ENCODE results near the gene RELN.

RELN gene

GRCh38 chr7:103851357-103851756 is 138.1 kb downstream of the RELN start:
- H3K4me3 ChIP-seq (ENCODE audit: low read depth, low read length, poor library complexity, severe bottlenecking) = no peak overlapping the region
- no peak overlapping the region for H3K27ac ChIP-seq (ENCODE audit: low read depth, low read length, poor library complexity, severe bottlenecking)
- no peaks in the 10 kb centered on the region for H3K79me2 ChIP-seq (ENCODE audit: insufficient read depth, low read length)
- no peaks in the 10 kb centered on the region for H3K9me3 ChIP-seq (ENCODE audit: low read length)
- no peaks in the 10 kb centered on the region for H4K20me1 ChIP-seq (ENCODE audit: insufficient read depth, low read length)
- no peak overlapping the region for H3K4me2 ChIP-seq (ENCODE audit: low read length)
- H3K36me3 ChIP-seq (ENCODE audit: insufficient read depth, low read length) = no peaks in the 10 kb centered on the region
- no peaks in the 10 kb centered on the region for H3K4me1 ChIP-seq (ENCODE audit: insufficient read depth, low read length, severe bottlenecking)
- no peak for TF ChIP-seq EZH2 (IDR thresholded peaks at IDR 0.05; ENCODE audit: borderline replicate concordance, low read length)
- TF ChIP-seq, protein P1, sequence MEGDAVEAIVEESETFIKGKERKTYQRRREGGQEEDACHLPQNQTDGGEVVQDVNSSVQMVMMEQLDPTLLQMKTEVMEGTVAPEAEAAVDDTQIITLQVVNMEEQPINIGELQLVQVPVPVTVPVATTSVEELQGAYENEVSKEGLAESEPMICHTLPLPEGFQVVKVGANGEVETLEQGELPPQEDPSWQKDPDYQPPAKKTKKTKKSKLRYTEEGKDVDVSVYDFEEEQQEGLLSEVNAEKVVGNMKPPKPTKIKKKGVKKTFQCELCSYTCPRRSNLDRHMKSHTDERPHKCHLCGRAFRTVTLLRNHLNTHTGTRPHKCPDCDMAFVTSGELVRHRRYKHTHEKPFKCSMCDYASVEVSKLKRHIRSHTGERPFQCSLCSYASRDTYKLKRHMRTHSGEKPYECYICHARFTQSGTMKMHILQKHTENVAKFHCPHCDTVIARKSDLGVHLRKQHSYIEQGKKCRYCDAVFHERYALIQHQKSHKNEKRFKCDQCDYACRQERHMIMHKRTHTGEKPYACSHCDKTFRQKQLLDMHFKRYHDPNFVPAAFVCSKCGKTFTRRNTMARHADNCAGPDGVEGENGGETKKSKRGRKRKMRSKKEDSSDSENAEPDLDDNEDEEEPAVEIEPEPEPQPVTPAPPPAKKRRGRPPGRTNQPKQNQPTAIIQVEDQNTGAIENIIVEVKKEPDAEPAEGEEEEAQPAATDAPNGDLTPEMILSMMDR (IDR thresholded peaks at IDR 0.05; ENCODE audit: low read length) = no peak
- H2AFZ ChIP-seq (ENCODE audit: low read length) = no peak overlapping the region
- H3K9ac ChIP-seq (ENCODE audit: low read length) = no peak overlapping the region
- H3K9me2 ChIP-seq (ENCODE audit: low read depth, low read length) = 0 out of 2 replicates have a peak, but pooled peaks cover 4% of the 10 kb centered on the region
- no peaks in the 10 kb centered on the region for H3K27me3 ChIP-seq (ENCODE audit: insufficient read depth, low read length)
- H3F3A ChIP-seq (ENCODE audit: insufficient read depth, low read length) = no peaks in the 10 kb centered on the region

DNA sequence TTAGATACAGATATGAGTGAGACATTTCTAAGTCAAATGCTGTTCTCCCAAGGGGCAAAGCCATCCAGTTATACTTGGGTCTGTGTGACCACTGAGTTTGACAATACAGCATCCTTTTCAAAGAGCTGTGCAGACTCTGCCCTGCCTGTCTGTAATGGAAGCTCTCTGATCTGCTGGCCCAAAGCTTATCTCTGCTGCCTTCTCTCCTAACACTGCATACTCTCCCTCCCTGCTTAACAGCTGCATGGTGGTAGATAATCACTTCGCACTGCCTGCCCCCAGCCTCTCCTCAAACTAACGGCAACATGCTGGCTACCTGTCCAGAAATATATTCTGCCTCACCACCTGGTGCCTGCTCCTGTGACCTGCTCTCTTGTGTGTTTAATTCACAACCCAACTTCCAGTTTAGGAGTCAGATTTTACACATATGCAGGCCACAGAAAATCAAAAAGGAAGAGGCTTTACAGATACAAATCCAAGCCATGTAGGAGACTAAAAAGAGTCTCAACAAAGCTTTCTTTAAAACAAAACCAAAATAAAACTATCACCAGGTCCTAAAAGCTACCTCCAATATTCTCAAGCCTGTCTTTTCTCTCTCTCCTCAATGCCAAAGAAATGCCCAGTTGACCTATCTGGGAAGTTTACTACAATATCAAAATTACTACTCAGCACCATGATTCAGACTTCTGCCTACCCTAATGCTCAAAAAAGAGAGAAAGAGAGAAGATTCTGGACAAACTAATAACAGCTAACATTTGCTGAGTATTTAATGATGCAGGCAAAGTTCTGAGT is 145.6 kb downstream of the RELN start:
- Histone ChIP-seq H2AFZ (ENCODE audit: low read length) (no peak overlapping the region), H4K20me1 (ENCODE audit: insufficient read depth, low read length) (no peaks in the 10 kb centered on the region), H3K9me2 (ENCODE audit: low read depth, low read length) (no peaks in the 10 kb centered on the region), H3K27me3 (ENCODE audit: insufficient read depth, low read length) (no peaks in the 10 kb centered on the region), H3K27ac (ENCODE audit: low read depth, low read length, poor library complexity, severe bottlenecking) (no peak overlapping the region), H3K4me3 (ENCODE audit: low read depth, low read length, poor library complexity, severe bottlenecking) (no peak overlapping the region), H3K36me3 (ENCODE audit: insufficient read depth, low read length) (no peaks in the 10 kb centered on the region), H3F3A (ENCODE audit: insufficient read depth, low read length) (no peaks in the 10 kb centered on the region), H3K79me2 (ENCODE audit: insufficient read depth, low read length) (no peaks in the 10 kb centered on the region), H3K9ac (ENCODE audit: low read length) (no peak overlapping the region), H3K4me2 (ENCODE audit: low read length) (no peak overlapping the region), H3K9me3 (ENCODE audit: low read length) (no peaks in the 10 kb centered on the region), H3K4me1 (ENCODE audit: insufficient read depth, low read length, severe bottlenecking) (no peaks in the 10 kb centered on the region)
- no peak for TF ChIP-seq EZH2 (IDR thresholded peaks at IDR 0.05; ENCODE audit: borderline replicate concordance, low read length)
- TF ChIP-seq, protein P1 (IDR thresholded peaks at IDR 0.05; ENCODE audit: low read length) = no peak

DNA sequence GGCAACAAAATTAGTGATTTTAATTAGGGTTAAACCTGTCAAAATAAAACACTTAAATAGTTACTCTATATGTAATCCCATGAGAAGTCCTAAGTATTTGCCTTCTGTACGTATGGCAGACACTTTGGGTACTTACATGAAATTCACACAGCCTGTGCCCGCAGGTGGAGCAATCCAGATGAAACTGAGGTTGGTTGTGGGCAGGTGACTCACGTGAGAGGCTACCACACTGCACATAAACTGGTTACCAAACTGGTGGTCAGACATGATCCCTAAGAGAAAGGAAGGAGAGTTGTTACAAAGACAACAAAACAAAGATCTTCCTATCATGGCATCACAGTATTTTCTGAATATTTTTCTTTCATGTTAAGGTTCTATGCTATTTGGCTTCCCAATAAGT is 156.1 kb downstream of the RELN start:
- Histone ChIP-seq H4K20me1 (ENCODE audit: insufficient read depth, low read length) (no peaks in the 10 kb centered on the region), H3K9me3 (ENCODE audit: low read length) (no peaks in the 10 kb centered on the region)

More for the DNA sequence above, 156.1 kb downstream of the RELN start:
- Histone ChIP-seq H3K4me1 (ENCODE audit: insufficient read depth, low read length, severe bottlenecking) (no peaks in the 10 kb centered on the region), H3K9me2 (ENCODE audit: low read depth, low read length) (no peaks in the 10 kb centered on the region), H3K4me2 (ENCODE audit: low read length) (no peak overlapping the region), H3K36me3 (ENCODE audit: insufficient read depth, low read length) (no peaks in the 10 kb centered on the region), H3K27ac (ENCODE audit: low read depth, low read length, poor library complexity, severe bottlenecking) (no peak overlapping the region), H3K27me3 (ENCODE audit: insufficient read depth, low read length) (no peaks in the 10 kb centered on the region), H3K4me3 (ENCODE audit: low read depth, low read length, poor library complexity, severe bottlenecking) (no peak overlapping the region), H3F3A (ENCODE audit: insufficient read depth, low read length) (no peaks in the 10 kb centered on the region), H2AFZ (ENCODE audit: low read length) (no peak overlapping the region), H3K9ac (ENCODE audit: low read length) (no peak overlapping the region), H3K79me2 (ENCODE audit: insufficient read depth, low read length) (no peaks in the 10 kb centered on the region)
- TF ChIP-seq EZH2 (IDR thresholded peaks at IDR 0.05; ENCODE audit: borderline replicate concordance, low read length) = no peak
- TF ChIP-seq, protein P1 (IDR thresholded peaks at IDR 0.05; ENCODE audit: low read length) = no peak

Data from OCI-LY1 (cell line).